HG03280 (cell line): ENCODE data around the gene PPP2R5C.

Experiments used
- ATAC-seq: cut with Tn5 transposase; IDR thresholded peaks from one replicate; pipeline ENCODE4 v1.9.1; 2021; ENCODE audit warnings: mild to moderate bottlenecking, moderate library complexity; ENCODE audit not compliant: unreplicated experiment

Gene PPP2R5C

GRCh38 chr14:101838476-101838875, 77.0 kb downstream of the PPP2R5C start:
- no peak for ATAC-seq

DNA sequence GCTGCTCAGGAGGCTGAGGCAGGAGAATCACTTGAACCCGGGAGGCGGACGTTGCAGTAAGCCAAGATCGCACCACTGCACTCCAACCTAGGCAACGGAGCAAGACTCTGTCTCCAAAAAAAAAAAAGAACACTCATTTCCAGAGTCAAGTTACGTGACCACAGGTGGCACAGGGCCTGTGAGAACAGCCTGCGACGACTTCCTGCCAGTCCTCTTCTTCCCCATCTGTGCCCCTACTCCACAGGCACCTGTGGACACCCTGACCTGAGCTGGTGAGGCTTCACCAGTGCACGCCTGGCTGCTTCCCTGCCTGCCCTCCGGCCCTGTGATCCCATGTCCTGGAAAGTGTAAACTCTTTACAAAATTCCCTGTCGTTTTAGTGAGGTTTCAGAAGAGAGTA, 77.7 kb downstream of the PPP2R5C start:
- peak; percentile 61 for ATAC-seq

DNA sequence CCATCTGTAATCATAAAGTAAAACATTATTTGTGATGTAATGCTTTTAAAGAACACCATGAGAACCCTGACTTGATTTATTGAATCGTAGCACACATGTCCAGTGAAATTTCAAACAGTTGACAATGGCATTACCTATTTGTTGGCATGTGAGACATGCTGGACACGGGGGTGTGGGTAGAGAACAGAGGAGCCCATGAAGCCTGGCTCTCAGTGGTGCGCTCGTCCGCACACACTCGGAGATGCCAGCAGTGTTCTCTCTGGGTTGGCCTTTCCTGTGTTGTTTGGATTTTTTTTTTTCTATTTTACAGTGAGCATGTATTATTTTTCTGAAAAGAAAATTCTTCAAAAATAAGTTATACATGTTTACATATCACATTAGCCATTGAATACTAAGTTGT, 78.2 kb downstream of the PPP2R5C start:
- ATAC-seq: no peak

DNA sequence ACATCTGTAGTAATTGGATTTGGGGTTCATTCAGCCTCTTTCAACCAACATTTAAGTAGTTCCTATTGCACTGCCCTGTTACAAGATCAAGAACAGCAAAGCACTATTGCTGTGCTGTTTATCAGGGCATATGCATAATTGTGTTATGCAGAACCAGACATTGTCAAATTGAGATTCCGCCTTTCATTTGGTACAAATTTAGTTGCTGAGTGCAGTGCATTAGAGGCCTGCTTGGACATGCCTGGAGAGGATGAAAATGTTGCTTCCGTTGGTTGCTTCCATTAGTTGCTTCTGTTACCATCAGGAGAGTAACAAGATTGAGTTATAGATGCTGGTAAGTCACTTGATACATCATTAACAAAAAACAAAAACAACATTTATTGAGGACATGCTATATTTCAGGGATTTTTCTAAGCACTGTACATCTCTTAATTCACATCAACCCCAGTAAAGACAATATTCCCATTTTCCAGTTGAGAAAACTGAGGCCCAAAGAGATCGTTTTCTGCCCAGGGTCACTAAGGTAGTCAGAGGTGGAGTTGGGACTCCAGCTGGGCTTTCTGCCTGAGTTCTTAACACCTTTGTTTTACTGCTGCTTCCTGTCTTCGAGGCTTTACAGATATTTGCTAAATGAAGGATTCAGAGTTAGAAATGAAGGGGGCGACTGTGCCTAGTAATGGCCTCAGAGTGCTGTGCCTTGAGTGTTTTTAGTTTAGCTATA, 79.3 kb downstream of the PPP2R5C start:
- no peak for ATAC-seq

DNA sequence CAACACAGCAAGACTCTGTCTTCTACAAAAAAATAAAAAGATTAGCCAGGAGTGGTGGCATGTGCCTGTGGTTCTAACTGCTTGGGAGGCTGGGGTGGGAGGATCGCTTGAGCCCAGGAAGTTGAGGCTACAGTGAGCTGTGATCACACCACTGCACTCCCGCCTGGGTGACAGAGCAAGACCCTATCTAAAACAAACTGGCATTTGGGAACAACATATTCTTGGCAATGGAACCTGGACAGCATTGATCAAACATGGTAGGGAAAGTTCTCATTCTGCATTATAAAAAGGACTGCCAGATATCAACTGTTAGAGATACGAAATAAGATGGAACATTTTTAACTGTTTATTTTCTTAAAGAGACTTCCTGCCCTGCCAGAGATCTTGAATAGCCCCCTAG, 81.5 kb downstream of the PPP2R5C start:
- ATAC-seq: no peak

GRCh38 chr14:101843665-101844064, 82.2 kb downstream of the PPP2R5C start:
- ATAC-seq: peak; percentile 54

DNA sequence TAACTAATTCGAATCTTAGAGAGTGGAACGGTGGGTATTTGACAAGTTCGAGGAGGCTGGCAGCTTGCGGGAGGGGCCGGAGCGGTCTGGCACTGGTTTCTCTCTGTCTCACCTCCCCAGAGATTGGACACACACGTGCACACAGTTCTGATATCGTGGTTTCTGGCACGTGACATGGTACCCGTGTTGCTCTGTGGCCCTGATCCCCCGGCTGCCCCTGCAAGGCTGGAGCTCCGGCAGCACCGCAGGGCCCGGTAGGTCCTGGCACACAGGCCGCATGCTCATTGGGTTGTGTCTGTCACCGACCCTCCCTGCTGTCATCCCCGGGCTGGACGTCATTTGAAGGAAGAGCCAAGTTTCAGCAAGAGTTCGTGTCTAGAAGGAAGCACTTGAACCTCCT, 82.7 kb downstream of the PPP2R5C start:
- no peak for ATAC-seq

GRCh38 chr14:101844751-101845150, 83.2 kb downstream of the PPP2R5C start:
- ATAC-seq: no peak

DNA sequence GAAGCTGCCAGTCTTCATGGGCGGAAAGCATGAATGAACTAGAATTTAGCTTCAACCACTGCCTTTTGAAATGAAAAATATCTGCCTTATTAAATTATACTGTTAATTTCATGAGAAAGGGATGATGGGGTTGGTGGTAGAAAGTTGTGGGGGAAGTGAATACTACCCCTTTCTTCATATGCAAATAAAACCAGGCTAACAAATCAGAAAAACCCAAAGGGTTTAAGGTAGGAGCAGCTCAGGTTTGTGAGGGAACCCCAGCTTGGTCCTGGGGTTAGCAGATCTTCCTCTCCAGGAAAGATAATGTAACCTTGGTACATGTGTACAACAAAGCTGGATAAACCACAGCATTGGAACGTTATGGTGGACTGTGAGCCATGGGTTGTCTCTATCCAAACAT, 84.0 kb downstream of the PPP2R5C start:
- ATAC-seq: no peak

GRCh38 chr14:101845896-101846295, 84.4 kb downstream of the PPP2R5C start:
- no peak for ATAC-seq

GRCh38 chr14:101849125-101849524, 87.6 kb downstream of the PPP2R5C start:
- ATAC-seq: peak; percentile 66

GRCh38 chr14:101849640-101850039, 88.1 kb downstream of the PPP2R5C start:
- ATAC-seq: no peak

DNA sequence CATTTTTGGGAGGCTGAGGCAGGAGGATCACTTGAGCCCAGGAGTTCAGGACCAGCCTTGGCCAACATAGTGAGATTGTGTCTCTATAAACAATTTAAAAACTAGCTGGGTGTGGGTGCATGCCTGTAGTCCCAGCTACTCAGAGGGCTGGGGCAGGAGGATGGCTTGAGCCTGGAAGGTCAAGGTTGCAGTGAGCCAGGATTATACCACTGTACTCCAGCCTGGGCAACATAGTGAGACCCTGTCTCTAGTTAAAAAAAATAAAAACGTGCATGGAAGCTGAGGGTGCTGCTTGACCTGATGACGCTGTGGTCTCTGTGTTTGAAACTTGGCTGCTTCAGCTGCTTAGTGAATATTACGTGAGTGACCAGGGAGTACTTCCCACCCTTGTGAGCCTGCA, 89.7 kb downstream of the PPP2R5C start:
- ATAC-seq: no peak

GRCh38 chr14:101851736-101852405, 90.4 kb downstream of the PPP2R5C start:
- ATAC-seq: no peak

GRCh38 chr14:101852785-101853184, 91.3 kb downstream of the PPP2R5C start:
- ATAC-seq: no peak

DNA sequence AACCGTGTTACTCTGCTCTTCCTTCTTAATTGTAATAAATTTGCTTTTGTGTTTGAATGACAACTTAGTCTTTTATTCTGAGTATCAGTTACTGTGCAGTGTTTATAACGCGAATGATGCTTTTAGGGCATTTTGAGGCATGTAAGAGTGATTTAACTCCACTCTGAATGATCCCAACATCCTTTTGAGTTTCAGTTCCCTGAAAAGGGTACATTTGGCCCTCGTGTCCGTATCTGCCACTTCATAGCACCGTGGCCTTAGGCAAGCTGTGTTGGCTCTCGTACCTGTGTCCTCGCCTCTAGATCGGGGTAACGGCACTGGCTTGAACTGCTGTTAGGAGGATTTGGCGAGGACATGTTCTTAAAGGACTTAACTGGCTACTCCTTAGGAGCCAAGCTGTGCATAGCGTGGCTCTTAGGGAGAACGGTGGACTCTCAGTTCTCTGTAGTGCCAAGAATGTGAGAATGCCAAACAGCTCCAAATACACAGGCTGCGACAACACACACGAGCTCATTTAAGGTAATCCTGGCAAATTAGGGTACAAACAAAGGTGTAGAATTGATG, 92.0 kb downstream of the PPP2R5C start:
- ATAC-seq: no peak

DNA sequence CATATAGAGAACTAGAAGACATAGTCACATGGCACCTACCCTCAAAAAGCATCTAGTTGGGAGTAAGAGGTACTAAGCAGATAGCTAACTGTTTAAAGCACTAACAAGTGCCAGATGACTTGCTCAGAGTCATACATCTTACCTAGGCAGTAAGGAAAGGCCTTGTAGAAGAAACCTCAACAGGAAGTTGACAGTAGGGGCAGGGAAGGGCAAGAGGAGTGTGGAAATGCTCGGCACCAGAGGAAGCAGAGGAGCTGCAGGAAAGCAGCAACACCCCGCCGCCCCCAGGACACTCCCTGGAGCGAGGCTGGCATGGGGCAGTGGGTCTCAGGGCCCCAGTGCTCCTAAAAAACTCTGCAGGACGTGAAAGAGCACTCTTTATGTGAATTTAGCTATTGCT, 92.9 kb downstream of the PPP2R5C start:
- no peak for ATAC-seq

DNA sequence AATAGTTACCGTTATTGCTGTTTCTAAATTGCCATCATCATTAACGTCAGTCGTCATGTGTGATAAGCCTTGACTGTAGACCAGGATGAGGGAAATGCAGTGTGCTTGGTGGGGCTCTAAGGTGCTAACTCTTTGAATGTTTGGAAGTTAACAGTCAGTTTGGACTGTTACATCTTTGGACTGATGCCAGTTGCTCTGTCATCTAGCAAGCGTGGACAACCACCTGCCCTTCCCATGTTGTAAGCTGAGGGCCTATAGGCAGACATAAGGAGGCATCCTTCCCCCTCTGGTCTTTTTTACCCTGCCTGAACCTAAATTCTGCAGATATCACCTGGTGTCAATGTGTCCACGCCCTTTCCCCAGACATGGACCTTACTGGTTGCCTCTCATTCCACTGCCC, 94.4 kb downstream of the PPP2R5C start:
- ATAC-seq: no peak

GRCh38 chr14:101856536-101856935, 95.0 kb downstream of the PPP2R5C start:
- no peak for ATAC-seq

DNA sequence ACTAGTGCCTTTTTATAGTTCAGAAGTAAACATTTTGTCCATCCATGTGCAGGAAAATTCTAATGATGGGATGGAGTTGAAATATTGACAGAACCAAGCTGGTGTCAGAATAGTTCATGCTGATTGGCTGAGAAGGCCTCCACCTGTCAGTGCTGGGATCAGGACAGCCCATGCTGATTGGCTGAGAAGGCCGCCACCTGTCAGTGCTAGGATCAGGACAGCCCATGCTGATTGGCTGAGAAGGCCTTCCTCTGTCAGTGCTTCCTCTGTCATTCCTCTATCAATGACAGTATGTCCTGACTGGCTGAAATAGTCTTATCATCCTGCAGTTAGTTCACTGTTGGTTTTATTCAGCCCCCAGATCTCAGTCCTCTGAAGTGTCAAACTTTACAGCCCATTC, 95.7 kb downstream of the PPP2R5C start:
- ATAC-seq: no peak

GRCh38 chr14:101858791-101859537, 97.5 kb downstream of the PPP2R5C start:
- no peak for ATAC-seq

- ATAC-seq: no peak
These were observed 98.0 kb downstream of the PPP2R5C start for GRCh38 chr14:101859538-101859902.
